HEK293T (cell line): ENCODE measurements around the gene ADGRF5.

Source experiments
- ARNT ChIP-seq: fragments of 450-650 bp; IDR thresholded peaks from 2 replicates; pipeline ENCODE4 v1.6.1; 2017; ENCODE audit warnings: mild to moderate bottlenecking
- BHLHE40 ChIP-seq: fragments of 450-650 bp; IDR thresholded peaks from 2 replicates; pipeline ENCODE4 v1.6.1; 2016; ENCODE audit warnings: mild to moderate bottlenecking, moderate library complexity, borderline replicate concordance
- CTBP1 ChIP-seq: fragments of 450-650 bp; IDR thresholded peaks from 2 replicates; pipeline ENCODE4 v1.6.1; 2016; ENCODE audit warnings: borderline replicate concordance
- ELF4 ChIP-seq: fragments of 450-650 bp; IDR thresholded peaks from 2 replicates; pipeline ENCODE4 v1.6.1; 2017; ENCODE audit warnings: antibody characterized with exemption
- FOXA1 ChIP-seq: fragments of 450-650 bp; IDR thresholded peaks from 2 replicates; pipeline ENCODE4 v1.6.1; 2016; ENCODE audit warnings: mild to moderate bottlenecking
- FOXK2 ChIP-seq: fragments of 450-650 bp; IDR thresholded peaks from 2 replicates; pipeline ENCODE4 v1.6.1; 2016; ENCODE audit warnings: mild to moderate bottlenecking
- FOXM1 ChIP-seq: fragments of 450-650 bp; IDR thresholded peaks from 2 replicates; pipeline ENCODE4 v1.6.1; 2017; ENCODE audit warnings: mild to moderate bottlenecking, borderline replicate concordance
- HDGF ChIP-seq: fragments of 450-650 bp; IDR thresholded peaks from 2 replicates; pipeline ENCODE4 v1.6.1; 2017; ENCODE audit warnings: antibody characterized with exemption, borderline replicate concordance
- NFRKB ChIP-seq: fragments of 450-650 bp; IDR thresholded peaks from 2 replicates; pipeline ENCODE4 v1.6.1; 2016; ENCODE audit warnings: mild to moderate bottlenecking, moderate library complexity
- SP1 ChIP-seq: fragments of 450-650 bp; IDR thresholded peaks from 2 replicates; pipeline ENCODE4 v1.6.1; 2017
- SUZ12 ChIP-seq: fragments of 450-650 bp; IDR thresholded peaks from 2 replicates; pipeline ENCODE4 v1.6.1; 2016; ENCODE audit warnings: mild to moderate bottlenecking
- TF ChIP-seq, protein P1 (sequence below): fragments of 450-650 bp; IDR thresholded peaks from 2 replicates; pipeline ENCODE4 v1.6.1; 2016

GRCh38 chr6:46963039-46963438, 41.3 kb upstream of the ADGRF5 start:
- TF ChIP-seq FOXK2 (no peak), SUZ12 (no peak), SP1 (no peak), BHLHE40 (no peak), HDGF (no peak), ELF4 (no peak), FOXA1 (no peak), CTBP1 (no peak), NFRKB (no peak), ARNT (no peak), FOXM1 (no peak)
- TF ChIP-seq, protein P1, sequence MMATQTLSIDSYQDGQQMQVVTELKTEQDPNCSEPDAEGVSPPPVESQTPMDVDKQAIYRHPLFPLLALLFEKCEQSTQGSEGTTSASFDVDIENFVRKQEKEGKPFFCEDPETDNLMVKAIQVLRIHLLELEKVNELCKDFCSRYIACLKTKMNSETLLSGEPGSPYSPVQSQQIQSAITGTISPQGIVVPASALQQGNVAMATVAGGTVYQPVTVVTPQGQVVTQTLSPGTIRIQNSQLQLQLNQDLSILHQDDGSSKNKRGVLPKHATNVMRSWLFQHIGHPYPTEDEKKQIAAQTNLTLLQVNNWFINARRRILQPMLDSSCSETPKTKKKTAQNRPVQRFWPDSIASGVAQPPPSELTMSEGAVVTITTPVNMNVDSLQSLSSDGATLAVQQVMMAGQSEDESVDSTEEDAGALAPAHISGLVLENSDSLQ, result no peak
